Psoas muscle (tissue), 8 donors: ENCODE results near the gene VPS16. TPM values are rescaled to one million over a fixed set of nuclear protein-coding genes. Genes with fewer than 3 reads are reported as not detected.
"Not testable (repeated sequence)": the region's sequence is repeated elsewhere in the genome, so short reads cannot be mapped to it uniquely, and the experiment has no call there.

Source experiments
- ATAC-seq, 4 donors: fragments of 200-7000 bp; cut with Tn5 transposase; one replicate each; pipeline ENCODE4 v1.9.1; 2020; ENCODE audit warnings: moderate library complexity in 3 of 4, mild to moderate bottlenecking in 2 of 4
- DNase-seq, 2 donors: peaks; one replicate each; pipeline ENCODE4 v3.0.0-alpha.2; 2020
- H3K27ac ChIP-seq: fragments of 200-600 bp; one replicate; pipeline ENCODE4 v1.8.0; 2022
- H3K27me3 ChIP-seq, 3 donors: fragments of 200-600 bp in 1 of 3; one replicate each; pipeline versions ENCODE4 v1.6.1 to v1.8.0; 2013 to 2022; ENCODE audit warnings: low read length in 2 of 3, mild to moderate bottlenecking in 2 of 3, moderate library complexity in 1 of 3; ENCODE audit not compliant: insufficient read depth in 3 of 3
- H3K36me3 ChIP-seq, 2 donors: fragments of 200-600 bp in 1 of 2; one replicate each; pipeline versions ENCODE4 v1.6.1 to v1.8.0; 2013 to 2022; ENCODE audit warnings: low read depth in 1 of 2, mild to moderate bottlenecking in 1 of 2, moderate library complexity in 1 of 2; ENCODE audit not compliant: insufficient read depth in 1 of 2
- H3K4me1 ChIP-seq: fragments of 200-600 bp; one replicate; pipeline ENCODE4 v1.8.0; 2022
- H3K4me3 ChIP-seq: fragments of 200-600 bp; one replicate; pipeline ENCODE4 v1.8.0; 2022; ENCODE audit warnings: mild to moderate bottlenecking
- H3K9me3 ChIP-seq: fragments of 200-600 bp; one replicate; pipeline ENCODE4 v1.8.0; 2022
- CTCF ChIP-seq: fragments of 200-600 bp; IDR thresholded peaks from one replicate; pipeline ENCODE4 v1.8.0; 2022; ENCODE audit warnings: antibody characterized with exemption
- WGBS, 3 donors: extraction: QIAGEN DNeasy Blood & Tissue Kit; methylation state at CpG; one replicate each; pipeline versions ENCODE4 v1.1.6 to v1.1.7; 2013; 5-methylcytosine and 5-hydroxymethylcytosine counted together
- intact Hi-C, 2 donors: fragments of 100-400 bp; cut with DNase I; formaldehyde crosslinking; loops; one replicate each; pipeline versions ENCODE4 v1.11.0 to v1.14.2; 2022
- polyA plus RNA-seq, 3 donors: library from polyadenylated mRNA; stranded (reverse); fragments of 200-250 nt; gene quantifications; one replicate each; pipeline ENCODE4 v1.2.3, GENCODE V29; 2013
- total RNA-seq, 4 donors: library from RNA; stranded (reverse); fragmentation: NEBNext Ultra II Directional in 2 of 4; extraction: Animal tissue kit (Norgen Biotek cat#: 25700) in 2 of 4; gene quantifications; one replicate each; pipeline versions ENCODE4 v1.2.1 to v1.2.4, GENCODE V29; 2021 to 2023
- donor health status: healthy with polysubstance abuse.
- donor health status: DM: no; HTN: no; CAD: no; lungs with moderate emphysema.
- donor health status: Bipolar disorder and iron deficiency.
- donor health status: healthy.
- donor health status: DM: yes; HTN: yes; CAD: no.
- donor health status: DM: no; HTN: no; CAD: no.
- donor health status: DM: no; HTN: no; CAD: no.
- donor health status: DM: yes; HTN: yes; CAD: no.

The VPS16 gene
- total and polyA plus RNA-seq, 7 donors, result 17.1 to 25.5 (median 20.2) TPM

- no peaks in the 10 kb centered on the region for H3K9me3 ChIP-seq
- H3K4me3 ChIP-seq, result no peak overlapping the region
- DNase-seq, result no peak
- no peaks in the 10 kb centered on the region for H3K4me1 ChIP-seq
- no peak for ATAC-seq
- intact Hi-C loops, result no loop called here
- H3K36me3 ChIP-seq, result no peaks in the 10 kb centered on the region
- no peak overlapping the region for H3K27ac ChIP-seq
- H3K27me3 ChIP-seq, result peaks cover 0 to 85% (median 25%) of the 10 kb centered on the region in 3 donors
- 30 to 31% (median 31%) methylated on average over 4 of the region's 4 CpGs for WGBS, 3 donors
- no peak for TF ChIP-seq CTCF
Measured at GRCh38 chr20:2806351-2806701, 34.2 kb upstream of the VPS16 start.

GRCh38 chr20:2807019-2807418 is 33.5 kb upstream of the VPS16 start:
- H3K27ac ChIP-seq, result no peak overlapping the region
- DNase-seq (no peak), ATAC-seq (no peak)
- 70 to 80% (median 78%) methylated on average over 4 of the region's 4 CpGs for WGBS, 3 donors
- no peaks in the 10 kb centered on the region for H3K36me3 ChIP-seq
- H3K27me3 ChIP-seq, result peaks cover 0 to 85% (median 22%) of the 10 kb centered on the region in 3 donors
- no peak overlapping the region for H3K4me3 ChIP-seq
- H3K9me3 ChIP-seq, result peaks cover under 1% of the 10 kb centered on the region
- H3K4me1 ChIP-seq, result no peaks in the 10 kb centered on the region
- intact Hi-C loops, result no loop called here
- no peak for TF ChIP-seq CTCF

- intact Hi-C loops, result not testable (repeated sequence)
- peaks cover 0 to 85% (median 20%) of the 10 kb centered on the region in 3 donors for H3K27me3 ChIP-seq
Measured at GRCh38 chr20:2807929-2808328, 32.6 kb upstream of the VPS16 start.

GRCh38 chr20:2809690-2810089 is 30.9 kb upstream of the VPS16 start:
- Histone ChIP-seq H3K27ac (no peak overlapping the region), H3K27me3 (peaks cover 0 to 70% (median 18%) of the 10 kb centered on the region in 3 donors), H3K4me3 (no peak overlapping the region), H3K36me3 (no peaks in the 10 kb centered on the region), H3K9me3 (peaks cover 5% of the 10 kb centered on the region), H3K4me1 (no peaks in the 10 kb centered on the region)
- DNase-seq, result no peak
- no peak for TF ChIP-seq CTCF
- WGBS, 3 donors, result 90 to 93% (median 92%) methylated on average over 10 of the region's 10 CpGs
- intact Hi-C loops, result no loop called here
- no peak for ATAC-seq

More at GRCh38 chr20:2807929-2808328, 32.6 kb upstream of the VPS16 start:
- WGBS, 3 donors, result 62 to 81% (median 71%) methylated on average over 9 of the region's 9 CpGs
- ATAC-seq, DNase-seq, H3K4me3 ChIP-seq, H3K9me3 ChIP-seq, H3K27ac ChIP-seq, H3K36me3 ChIP-seq, H3K4me1 ChIP-seq: not testable (repeated sequence)

GRCh38 chr20:2812189-2812588 is 28.4 kb upstream of the VPS16 start:
- Histone ChIP-seq H3K4me3 (no peak overlapping the region), H3K4me1 (no peaks in the 10 kb centered on the region), H3K27ac (no peak overlapping the region), H3K27me3 (peaks cover 0 to 49% (median 6%) of the 10 kb centered on the region in 3 donors), H3K9me3 (peaks cover 5% of the 10 kb centered on the region), H3K36me3 (no peaks in the 10 kb centered on the region)
- no peak for TF ChIP-seq CTCF
- intact Hi-C loops, result no loop called here
- ATAC-seq (no peak), DNase-seq (no peak)
- WGBS, 3 donors, result 73 to 78% (median 77%) methylated on average over 3 of the region's 3 CpGs
